ENCODE data around the gene EMILIN3. TPM values are rescaled to one million over a fixed set of nuclear protein-coding genes. Genes with fewer than 3 reads are reported as not detected.

EMILIN3 gene
- polyA plus RNA-seq, 1 experiment: 0.12 TPM

GRCh38 chr20:41344477-41344876 lies 22.1 kb downstream of the EMILIN3 start:
- POLR2A ChIA-PET: no interaction called here
- TF ChIP-seq, protein P1, sequence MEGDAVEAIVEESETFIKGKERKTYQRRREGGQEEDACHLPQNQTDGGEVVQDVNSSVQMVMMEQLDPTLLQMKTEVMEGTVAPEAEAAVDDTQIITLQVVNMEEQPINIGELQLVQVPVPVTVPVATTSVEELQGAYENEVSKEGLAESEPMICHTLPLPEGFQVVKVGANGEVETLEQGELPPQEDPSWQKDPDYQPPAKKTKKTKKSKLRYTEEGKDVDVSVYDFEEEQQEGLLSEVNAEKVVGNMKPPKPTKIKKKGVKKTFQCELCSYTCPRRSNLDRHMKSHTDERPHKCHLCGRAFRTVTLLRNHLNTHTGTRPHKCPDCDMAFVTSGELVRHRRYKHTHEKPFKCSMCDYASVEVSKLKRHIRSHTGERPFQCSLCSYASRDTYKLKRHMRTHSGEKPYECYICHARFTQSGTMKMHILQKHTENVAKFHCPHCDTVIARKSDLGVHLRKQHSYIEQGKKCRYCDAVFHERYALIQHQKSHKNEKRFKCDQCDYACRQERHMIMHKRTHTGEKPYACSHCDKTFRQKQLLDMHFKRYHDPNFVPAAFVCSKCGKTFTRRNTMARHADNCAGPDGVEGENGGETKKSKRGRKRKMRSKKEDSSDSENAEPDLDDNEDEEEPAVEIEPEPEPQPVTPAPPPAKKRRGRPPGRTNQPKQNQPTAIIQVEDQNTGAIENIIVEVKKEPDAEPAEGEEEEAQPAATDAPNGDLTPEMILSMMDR (IDR thresholded peaks at IDR 0.05; ENCODE audit: low read depth, low read length): no peak

DNA sequence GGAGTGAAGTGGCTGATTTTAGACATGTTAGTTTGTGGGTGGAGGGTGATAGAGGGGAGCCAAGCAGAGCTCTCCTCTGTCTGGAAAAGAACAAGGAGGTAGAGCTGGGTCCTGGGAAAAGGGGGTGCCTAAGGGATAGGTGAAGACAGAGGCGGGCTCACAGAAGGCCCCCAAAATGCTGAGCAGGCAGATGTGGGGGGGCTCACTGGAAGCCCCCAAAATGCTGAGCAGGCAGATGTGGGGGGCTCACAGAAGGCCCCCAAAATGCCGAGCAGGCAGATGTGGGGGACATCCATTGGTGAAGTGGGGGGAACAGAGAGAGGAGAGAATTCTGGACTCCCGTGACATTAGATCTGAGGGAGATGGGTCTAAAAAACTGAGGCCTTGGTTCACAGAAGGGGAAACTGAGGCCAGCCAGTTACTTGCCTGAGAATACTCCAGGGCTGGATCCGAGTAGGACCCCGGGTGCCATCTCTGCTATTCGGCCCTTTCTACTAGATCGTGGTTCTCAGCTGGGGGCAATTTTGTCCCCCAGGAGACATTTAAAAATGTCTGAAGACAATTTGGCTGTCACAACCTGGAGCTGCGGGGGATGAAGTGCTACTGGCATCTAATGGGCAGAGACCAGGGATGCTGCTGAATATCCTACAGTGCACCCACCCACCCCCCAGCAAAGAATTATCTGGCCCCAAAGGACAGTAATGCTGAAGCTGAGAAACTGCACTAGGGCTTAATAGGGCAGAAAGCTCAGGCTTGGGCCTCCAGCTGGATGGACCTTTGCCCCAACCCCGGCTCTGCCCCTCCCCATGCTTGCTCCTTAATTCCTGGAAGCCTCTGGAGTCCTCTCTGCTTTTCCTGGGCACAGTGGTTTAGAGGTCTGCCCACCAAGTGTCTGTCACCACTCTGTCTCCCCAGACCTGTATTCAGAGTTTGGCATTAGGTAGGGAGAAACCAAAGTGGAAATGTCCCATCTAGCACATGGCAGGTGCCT lies 23.8 kb downstream of the EMILIN3 start:
- ChIA-PET POLR2A (no interaction called here), CTCF (interaction anchor here (1.5 to 6.7 kb wide), 2 partner anchors 168 to 170 kb away, joined by 4 to 170 read pairs; no protein-coding TSS in a partner anchor)

More at GRCh38 chr20:41344477-41344876, 22.1 kb downstream of the EMILIN3 start:
- no peak overlapping the region for H3K27ac ChIP-seq (ENCODE audit: low read depth, low read length)
- no peaks in the 10 kb centered on the region for H3K27me3 ChIP-seq (ENCODE audit: control insufficient read depth, insufficient read depth, low read length)
- DNase-seq (ENCODE audit: low read depth, low spot score): no peak
- CTCF ChIA-PET: interaction anchor here (0.6 to 1.5 kb wide), 3 partner anchors 66 to 267 kb away, joined by 3 to 4 read pairs (median 4); no protein-coding TSS in a partner anchor
- H3K4me3 ChIP-seq (ENCODE audit: low read depth, low read length): no peak overlapping the region
- no peaks in the 10 kb centered on the region; the same call in 1 of the 2 replicates for H3K9me3 ChIP-seq (ENCODE audit: control insufficient read depth, insufficient read depth, low read length)

DNA sequence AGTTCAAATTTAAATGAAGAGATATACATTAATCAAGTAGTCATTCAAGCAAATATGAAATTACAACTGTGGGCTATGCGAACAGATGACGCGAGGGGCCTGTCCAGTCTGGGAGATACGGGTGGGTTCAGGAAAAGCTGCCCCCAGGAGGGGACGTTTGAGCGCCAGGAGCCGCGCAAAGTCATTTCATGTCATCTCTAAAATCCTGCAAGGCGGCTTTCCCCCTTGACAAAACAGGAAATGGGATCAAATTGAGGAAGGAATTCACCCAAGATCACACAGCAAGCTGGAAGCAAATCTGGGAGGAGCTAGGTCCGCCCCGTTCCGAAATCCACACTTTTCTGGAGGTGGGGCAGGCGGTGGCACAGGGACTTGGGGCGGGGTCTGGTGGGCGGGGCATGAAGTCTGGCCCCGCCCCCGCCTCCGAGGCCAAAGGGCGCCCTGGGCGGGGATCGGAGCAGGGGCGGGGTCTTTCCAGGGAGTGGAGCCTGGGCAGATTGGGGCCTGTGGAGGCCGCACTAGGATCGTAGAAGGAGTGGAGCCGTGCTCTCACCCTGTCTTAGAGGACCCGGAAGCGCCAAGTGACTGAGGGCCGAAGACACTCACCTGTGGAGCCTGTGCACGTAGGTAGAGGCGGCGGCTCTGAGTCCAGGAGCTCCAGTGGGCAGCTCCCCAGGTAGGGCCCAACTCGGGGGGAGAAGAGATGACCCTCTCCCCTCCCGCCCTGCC lies 26.1 kb downstream of the EMILIN3 start, which contains the start of gene LPIN3:
Gene LPIN3 (plus strand): TSS at position 495 of the 729 bp plus-strand sequence. CDS start 4,983 bp downstream, outside the sequence.
- no peak for DNase-seq (ENCODE audit: low read depth, low spot score)
- ChIA-PET CTCF (interaction anchor here (0.6 to 6.7 kb wide), 36 partner anchors 8 to 888 kb away, joined by 3 to 170 read pairs (median 4); no protein-coding TSS in a partner anchor), POLR2A (interaction anchor here (0.7 to 1.9 kb wide), 4 partner anchors 11 to 206 kb away, joined by 4 to 7 read pairs (median 5); no protein-coding TSS in a partner anchor)
- TF ChIP-seq, protein P1 (IDR thresholded peaks at IDR 0.05; ENCODE audit: low read depth, low read length): no peak
- H3K27me3 ChIP-seq (ENCODE audit: control insufficient read depth, insufficient read depth, low read length): no peaks in the 10 kb centered on the region
- H3K9me3 ChIP-seq (ENCODE audit: control insufficient read depth, insufficient read depth, low read length): no peaks in the 10 kb centered on the region; the same call in 1 of the 2 replicates
- peak within 1 kb of the TSS; percentile 47 for H3K27ac ChIP-seq (ENCODE audit: low read depth, low read length)
- peak within 1 kb of the TSS; percentile 49 for H3K4me3 ChIP-seq (ENCODE audit: low read depth, low read length)

More for the DNA sequence above, 23.8 kb downstream of the EMILIN3 start:
- TF ChIP-seq, protein P1 (IDR thresholded peaks at IDR 0.05; ENCODE audit: low read depth, low read length): no peak
- no peaks in the 10 kb centered on the region; the same call in 1 of the 2 replicates for H3K9me3 ChIP-seq (ENCODE audit: control insufficient read depth, insufficient read depth, low read length)
- no peak overlapping the region for H3K4me3 ChIP-seq (ENCODE audit: low read depth, low read length)
- no peak for DNase-seq (ENCODE audit: low read depth, low spot score)
- no peak overlapping the region for H3K27ac ChIP-seq (ENCODE audit: low read depth, low read length)
- no peaks in the 10 kb centered on the region for H3K27me3 ChIP-seq (ENCODE audit: control insufficient read depth, insufficient read depth, low read length)

- H3K27ac ChIP-seq (ENCODE audit: low read depth, low read length): peak overlapping the region; percentile 47
- POLR2A ChIA-PET: interaction anchor here (0.7 to 1.9 kb wide), 4 partner anchors 10 to 205 kb away, joined by 4 to 7 read pairs (median 5); no protein-coding TSS in a partner anchor
- TF ChIP-seq, protein P1 (IDR thresholded peaks at IDR 0.05; ENCODE audit: low read depth, low read length): peak; percentile 94
- peak overlapping the region; percentile 49 for H3K4me3 ChIP-seq (ENCODE audit: low read depth, low read length)
- CTCF ChIA-PET: interaction anchor here (0.6 to 6.7 kb wide), 49 partner anchors 8 to 888 kb away, joined by 3 to 170 read pairs (median 5); partner anchors contain the start of gene PLCG1
- no peaks in the 10 kb centered on the region for H3K27me3 ChIP-seq (ENCODE audit: control insufficient read depth, insufficient read depth, low read length)
- H3K9me3 ChIP-seq (ENCODE audit: control insufficient read depth, insufficient read depth, low read length): no peaks in the 10 kb centered on the region; the same call in 1 of the 2 replicates
- no peak for DNase-seq (ENCODE audit: low read depth, low spot score)
Measured at GRCh38 chr20:41339957-41340326, 26.7 kb downstream of the EMILIN3 start.
